Measurements from ENCODE around the gene HUNK. TPM values are rescaled to one million over a fixed set of nuclear protein-coding genes. Genes with fewer than 3 reads are reported as not detected.

The HUNK gene
- total RNA-seq, 1 donor, result under 0.01 TPM

DNA sequence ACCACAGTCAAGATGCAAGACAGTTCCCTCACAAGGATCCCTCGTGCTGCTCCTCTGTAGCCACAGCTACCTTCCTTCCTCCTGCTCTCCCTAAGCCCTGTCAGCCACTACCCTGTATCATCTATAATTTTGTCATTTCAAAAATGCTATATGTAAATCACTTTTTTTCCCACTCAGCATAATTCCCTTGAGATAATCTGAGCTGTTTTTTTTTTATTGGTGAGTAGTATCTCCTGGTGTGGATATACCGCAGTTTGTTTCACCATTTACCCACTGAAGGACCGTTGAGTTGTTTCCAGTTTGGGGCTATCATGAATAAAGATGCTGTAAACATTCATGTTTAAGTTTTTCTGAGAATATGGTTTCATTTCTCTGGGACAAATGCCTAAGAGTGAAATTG lies 88.2 kb downstream of the HUNK start:
- Histone ChIP-seq H3K4me2 (ENCODE audit: insufficient read depth, low read length) (no peak overlapping the region), H3K36me3 (ENCODE audit: insufficient read depth, low read length) (no peaks in the 10 kb centered on the region), H3K4me1 (ENCODE audit: insufficient read depth, low read length) (no peaks in the 10 kb centered on the region), H3K4me3 (ENCODE audit: insufficient read depth, low read length) (no peak overlapping the region), H2AFZ (ENCODE audit: low read length) (no peak overlapping the region), H3K27ac (ENCODE audit: low read depth, low read length) (no peak overlapping the region), H3K79me2 (ENCODE audit: insufficient read depth, low read length) (no peaks in the 10 kb centered on the region), H4K20me1 (ENCODE audit: insufficient read depth, low read length) (no peaks in the 10 kb centered on the region), H3K27me3 (ENCODE audit: insufficient read depth, low read length) (no peaks in the 10 kb centered on the region), H3K9me3 (ENCODE audit: low read depth, low read length) (no peaks in the 10 kb centered on the region)
- no peak for TF ChIP-seq CTCF (IDR thresholded peaks at IDR 0.05; ENCODE audit: extremely low read depth, low read depth, low read length)
- no peak for DNase-seq (ENCODE audit: insufficient read length, low spot score, missing footprints)

DNA sequence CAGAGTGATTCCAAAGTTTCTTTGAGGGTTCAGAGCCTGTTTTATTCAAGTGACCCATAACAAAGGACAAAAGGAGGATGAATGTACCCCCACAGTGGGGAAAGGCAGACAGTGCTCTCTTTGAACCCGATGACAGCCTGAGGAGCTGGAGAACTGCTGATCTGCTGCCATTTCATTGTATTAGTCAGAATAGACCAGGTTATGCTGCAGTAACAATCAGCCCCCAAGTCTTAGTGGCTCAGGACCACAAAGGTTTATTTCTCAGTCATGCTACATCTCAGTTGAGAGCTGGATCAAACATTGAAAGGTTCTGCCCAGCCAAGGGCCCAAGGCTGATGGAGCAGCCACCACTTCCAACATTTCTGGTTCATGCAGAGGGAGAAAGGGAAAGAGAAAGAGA lies 88.9 kb downstream of the HUNK start:
- Histone ChIP-seq H3K36me3 (ENCODE audit: insufficient read depth, low read length) (no peaks in the 10 kb centered on the region), H3K27me3 (ENCODE audit: insufficient read depth, low read length) (no peaks in the 10 kb centered on the region), H3K27ac (ENCODE audit: low read depth, low read length) (no peak overlapping the region), H3K4me1 (ENCODE audit: insufficient read depth, low read length) (no peaks in the 10 kb centered on the region), H3K79me2 (ENCODE audit: insufficient read depth, low read length) (no peaks in the 10 kb centered on the region), H3K4me3 (ENCODE audit: insufficient read depth, low read length) (no peak overlapping the region), H4K20me1 (ENCODE audit: insufficient read depth, low read length) (no peaks in the 10 kb centered on the region), H3K9me3 (ENCODE audit: low read depth, low read length) (no peaks in the 10 kb centered on the region), H2AFZ (ENCODE audit: low read length) (no peak overlapping the region), H3K4me2 (ENCODE audit: insufficient read depth, low read length) (no peak overlapping the region)
- no peak for TF ChIP-seq CTCF (IDR thresholded peaks at IDR 0.05; ENCODE audit: extremely low read depth, low read depth, low read length)
- DNase-seq (ENCODE audit: insufficient read length, low spot score, missing footprints), result no peak

DNA sequence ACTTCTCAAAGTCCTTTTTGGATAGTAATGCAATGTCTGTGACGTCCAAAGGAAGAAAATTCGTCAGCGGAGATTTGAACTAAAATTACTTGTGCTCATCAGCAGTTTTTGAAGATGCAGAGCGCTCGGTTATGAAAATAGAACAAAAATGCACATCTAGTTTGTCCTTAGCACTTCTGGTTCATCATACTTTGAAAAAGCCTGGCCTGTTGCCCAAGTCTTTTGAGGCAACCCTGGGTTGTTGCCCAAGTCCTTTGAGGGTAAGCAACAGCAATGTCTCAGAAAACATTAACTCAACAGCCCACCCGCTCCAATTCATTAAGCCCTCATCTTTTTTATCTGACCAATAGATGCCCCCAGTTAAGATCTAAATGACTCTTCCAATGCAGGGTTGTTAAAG lies 91.9 kb downstream of the HUNK start:
- TF ChIP-seq CTCF (IDR thresholded peaks at IDR 0.05; ENCODE audit: extremely low read depth, low read depth, low read length), result no peak
- H3K9me3 ChIP-seq (ENCODE audit: low read depth, low read length), result no peaks in the 10 kb centered on the region
- no peak overlapping the region for H3K4me3 ChIP-seq (ENCODE audit: insufficient read depth, low read length)
- H3K27ac ChIP-seq (ENCODE audit: low read depth, low read length), result no peak overlapping the region
- H4K20me1 ChIP-seq (ENCODE audit: insufficient read depth, low read length), result no peaks in the 10 kb centered on the region
- DNase-seq (ENCODE audit: insufficient read length, low spot score, missing footprints), result peak; percentile 45
- H3K4me1 ChIP-seq (ENCODE audit: insufficient read depth, low read length), result no peaks in the 10 kb centered on the region
- H2AFZ ChIP-seq (ENCODE audit: low read length), result no peak overlapping the region
- H3K36me3 ChIP-seq (ENCODE audit: insufficient read depth, low read length), result no peaks in the 10 kb centered on the region
- H3K27me3 ChIP-seq (ENCODE audit: insufficient read depth, low read length), result no peaks in the 10 kb centered on the region
- no peak overlapping the region for H3K4me2 ChIP-seq (ENCODE audit: insufficient read depth, low read length)
- no peaks in the 10 kb centered on the region for H3K79me2 ChIP-seq (ENCODE audit: insufficient read depth, low read length)

DNA sequence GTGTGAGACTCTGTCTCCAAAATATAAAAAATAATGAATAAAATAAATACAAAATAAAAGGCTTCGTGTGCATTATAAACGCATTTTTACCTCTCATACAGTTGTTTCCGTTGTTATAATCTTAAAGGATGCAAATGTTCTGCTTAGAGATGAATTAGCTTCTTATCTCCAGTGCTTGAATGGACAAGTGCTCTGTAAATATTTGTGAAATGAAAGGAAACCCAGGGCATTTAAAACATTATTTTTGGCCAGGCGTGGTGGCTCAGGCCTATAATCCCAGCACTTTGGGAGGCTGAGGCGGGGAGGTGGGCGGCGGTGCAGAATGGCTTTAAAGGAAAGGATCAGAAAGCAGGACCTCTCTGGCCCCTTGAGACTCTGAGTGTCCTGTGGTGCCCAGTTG lies 94.5 kb downstream of the HUNK start:
- H3K27ac ChIP-seq (ENCODE audit: low read depth, low read length), result no peak overlapping the region
- H3K27me3 ChIP-seq (ENCODE audit: insufficient read depth, low read length), result no peaks in the 10 kb centered on the region

More for the DNA sequence above, 94.5 kb downstream of the HUNK start:
- Histone ChIP-seq H2AFZ (ENCODE audit: low read length) (no peak overlapping the region), H3K9me3 (ENCODE audit: low read depth, low read length) (no peaks in the 10 kb centered on the region), H3K4me3 (ENCODE audit: insufficient read depth, low read length) (no peak overlapping the region), H3K36me3 (ENCODE audit: insufficient read depth, low read length) (no peaks in the 10 kb centered on the region), H3K4me2 (ENCODE audit: insufficient read depth, low read length) (no peak overlapping the region), H3K79me2 (ENCODE audit: insufficient read depth, low read length) (no peaks in the 10 kb centered on the region), H3K4me1 (ENCODE audit: insufficient read depth, low read length) (no peaks in the 10 kb centered on the region), H4K20me1 (ENCODE audit: insufficient read depth, low read length) (no peaks in the 10 kb centered on the region)
- no peak for DNase-seq (ENCODE audit: insufficient read length, low spot score, missing footprints)
- no peak for TF ChIP-seq CTCF (IDR thresholded peaks at IDR 0.05; ENCODE audit: extremely low read depth, low read depth, low read length)
